NCI-H1694 (cell line): ENCODE results near the gene CCL17.
"Not testable (repeated sequence)": the region's sequence is repeated elsewhere in the genome, so short reads cannot be mapped to it uniquely, and the experiment has no call there.

ENCODE experiments used
- DNase-seq: peaks from one replicate; lab custom pipeline; 2025; lab: John Stamatoyannopoulos, UW

Gene CCL17

DNA sequence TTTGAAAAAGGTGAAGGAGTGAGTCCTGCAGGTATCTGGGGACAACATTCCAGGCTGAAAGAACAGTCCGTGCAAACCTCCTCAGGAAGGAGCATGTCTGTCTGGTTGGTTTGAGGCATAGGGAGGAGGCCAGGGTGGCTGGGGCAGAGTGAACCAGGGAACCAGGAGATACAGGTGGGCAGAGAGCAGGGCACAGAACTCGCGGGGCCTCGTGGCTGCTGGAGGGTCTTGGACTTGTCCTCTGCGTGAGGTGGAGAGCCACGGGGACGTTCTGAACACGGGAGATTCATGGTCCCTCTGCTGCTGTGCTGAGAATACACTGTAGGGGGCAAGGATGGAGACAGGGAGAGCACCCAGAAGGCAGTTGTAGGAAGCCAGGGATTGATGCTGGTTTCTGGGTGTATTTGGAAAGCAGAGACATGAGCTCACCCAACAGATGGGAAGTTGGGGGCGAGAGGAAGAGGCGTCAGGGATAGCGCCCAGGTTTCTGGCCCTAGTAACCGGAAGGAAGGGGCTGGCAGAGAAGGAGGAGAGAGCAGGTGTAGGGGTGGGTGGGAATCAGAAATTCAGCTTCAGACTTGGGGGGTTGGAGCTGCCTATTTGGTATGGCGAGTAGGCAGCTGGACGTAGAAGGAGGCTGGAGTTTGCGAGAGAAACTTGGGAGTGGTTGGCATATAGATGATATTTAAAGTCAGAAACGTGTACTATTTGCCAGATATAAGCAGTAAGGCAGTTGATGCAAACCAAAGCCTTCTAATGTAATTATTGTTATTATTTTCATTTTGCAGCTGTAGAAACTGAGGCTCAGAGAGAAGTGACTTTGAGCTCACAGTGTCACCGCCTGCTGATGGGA is at the start of gene CCL17:
Gene CCL17 (plus strand): TSS at position 803 of the 853 bp plus-strand sequence. CDS start 9,166 bp downstream, outside the sequence.
- no peak for DNase-seq

DNA sequence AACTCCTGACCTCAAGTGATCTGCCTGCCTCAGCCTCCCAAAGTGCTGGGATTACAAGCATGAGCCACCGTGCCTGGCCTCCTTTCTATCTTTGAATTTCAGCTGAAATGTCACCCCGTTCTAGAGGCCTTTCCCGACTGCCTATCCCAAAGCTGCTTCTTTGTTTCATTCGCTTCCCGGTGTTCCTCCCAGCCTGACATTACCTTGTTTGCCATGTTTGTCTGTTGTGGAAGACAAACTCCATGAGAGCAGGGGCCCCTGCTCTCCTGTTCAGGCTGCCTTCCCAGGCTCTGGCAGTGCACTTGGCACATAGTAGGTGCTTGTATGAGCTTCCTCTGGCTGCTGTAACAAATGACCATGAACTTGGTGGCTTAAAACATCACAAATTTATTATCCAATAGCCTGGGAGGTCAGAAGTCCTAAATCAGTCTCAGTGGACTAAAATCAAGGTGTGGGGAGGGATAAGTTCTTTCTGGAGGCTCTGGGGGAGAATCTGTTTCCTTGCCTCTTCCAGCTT is 48.6 kb upstream of the CCL17 start:
- DNase-seq: no peak

DNA sequence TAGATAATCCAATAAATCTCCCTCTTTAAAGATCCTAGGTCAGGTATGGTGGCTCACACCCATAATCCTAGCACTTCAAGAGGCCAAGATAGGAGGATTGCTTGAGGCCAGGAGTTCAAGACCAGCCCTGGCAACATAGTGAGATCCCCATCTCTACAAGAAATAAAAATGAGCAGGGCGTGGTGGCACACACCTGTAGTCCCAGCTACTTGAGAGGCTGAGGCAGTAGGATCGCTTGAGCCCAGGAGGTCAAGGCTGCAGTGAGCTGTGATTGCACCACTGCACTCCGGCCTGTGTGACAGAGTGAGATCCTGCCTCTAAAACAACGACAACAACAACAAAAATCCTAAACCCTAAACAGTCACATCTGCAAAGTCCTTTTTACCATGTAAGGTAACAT is 48.0 kb upstream of the CCL17 start:
- DNase-seq: no peak

DNA sequence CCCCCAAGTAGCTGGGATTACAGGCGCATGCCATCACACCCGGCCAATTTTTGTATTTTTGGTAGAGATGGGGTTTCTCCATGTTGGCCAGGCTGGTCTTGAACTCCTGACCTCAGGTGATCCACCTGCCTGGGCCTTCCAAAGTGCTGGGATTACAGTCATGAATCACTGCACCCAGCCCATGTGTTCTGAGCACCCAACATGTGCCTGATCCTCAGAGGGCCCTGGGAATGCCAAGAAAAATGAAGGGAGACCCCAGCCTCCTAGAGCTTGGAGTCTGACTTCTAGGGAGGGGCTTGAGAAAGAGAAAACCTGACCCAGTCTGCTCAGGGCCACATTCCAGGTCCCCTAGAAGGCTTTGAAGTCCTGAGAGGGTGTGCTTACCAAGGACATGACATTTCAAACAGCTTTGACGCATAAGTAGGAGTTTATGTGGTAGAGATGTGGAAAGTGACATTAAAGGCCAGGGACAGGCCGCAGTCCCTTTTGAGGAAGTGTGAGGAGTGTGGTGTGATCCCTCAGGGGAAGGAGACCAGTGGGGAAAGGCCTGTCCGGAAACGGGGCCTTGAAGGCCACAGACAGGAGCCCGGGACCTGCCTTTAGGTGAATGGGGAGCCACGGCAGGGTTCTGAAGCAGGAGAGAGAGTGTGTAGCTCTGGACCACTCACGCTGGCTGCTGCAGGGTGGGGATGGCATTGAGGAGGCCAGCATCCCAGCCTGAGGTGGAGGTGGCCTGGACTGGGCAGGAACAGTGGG is 47.1 kb upstream of the CCL17 start:
- DNase-seq: no peak

DNA sequence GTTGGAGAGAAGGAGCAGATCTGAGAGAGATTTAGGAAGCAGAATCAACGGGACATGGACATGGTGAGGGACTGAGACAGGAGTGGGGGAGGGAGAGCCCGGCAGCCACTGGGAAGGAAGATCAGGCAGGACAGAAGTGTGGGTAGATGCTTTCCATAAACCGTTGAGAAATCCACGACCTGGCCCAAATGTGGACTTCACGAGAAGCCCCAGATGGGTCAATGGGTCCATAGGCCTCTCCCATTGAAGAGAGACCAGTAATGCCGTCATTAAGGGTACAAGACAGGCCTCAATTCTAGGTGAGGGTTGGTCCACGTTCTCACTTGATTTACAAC is 46.5 kb upstream of the CCL17 start:
- DNase-seq: no peak

DNA sequence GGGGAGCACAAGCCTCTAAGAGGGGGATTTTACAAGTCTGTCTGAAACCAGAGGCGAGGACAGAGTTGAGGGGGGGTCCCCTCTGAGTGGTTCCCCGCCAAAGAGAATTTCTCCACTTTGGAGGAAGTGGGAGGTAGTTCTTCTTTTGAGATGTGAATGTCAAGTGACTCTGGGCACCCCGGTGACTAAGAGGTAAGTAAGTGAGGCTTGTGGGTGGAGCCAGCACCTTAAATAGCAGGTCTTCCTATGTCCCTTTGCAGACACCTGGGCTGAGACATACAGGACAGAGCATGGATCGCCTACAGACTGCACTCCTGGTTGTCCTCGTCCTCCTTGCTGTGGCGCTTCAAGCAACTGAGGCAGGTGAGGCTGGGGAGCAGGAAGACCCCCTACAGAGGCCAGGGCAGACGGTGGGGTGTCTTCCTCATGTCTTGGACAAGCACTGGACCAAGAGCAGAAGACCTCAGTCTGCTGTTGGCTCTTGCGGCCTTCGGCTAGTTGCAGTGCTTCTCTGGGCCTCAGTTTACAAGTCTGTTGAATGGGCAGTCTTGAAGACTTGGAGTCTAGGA is 46.0 kb upstream of the CCL17 start, which contains the start of gene CCL22:
Gene CCL22 (plus strand): TSS at position 257 of the 569 bp plus-strand sequence. CDS start 34 bp downstream, at position 291.
- DNase-seq: no peak

DNA sequence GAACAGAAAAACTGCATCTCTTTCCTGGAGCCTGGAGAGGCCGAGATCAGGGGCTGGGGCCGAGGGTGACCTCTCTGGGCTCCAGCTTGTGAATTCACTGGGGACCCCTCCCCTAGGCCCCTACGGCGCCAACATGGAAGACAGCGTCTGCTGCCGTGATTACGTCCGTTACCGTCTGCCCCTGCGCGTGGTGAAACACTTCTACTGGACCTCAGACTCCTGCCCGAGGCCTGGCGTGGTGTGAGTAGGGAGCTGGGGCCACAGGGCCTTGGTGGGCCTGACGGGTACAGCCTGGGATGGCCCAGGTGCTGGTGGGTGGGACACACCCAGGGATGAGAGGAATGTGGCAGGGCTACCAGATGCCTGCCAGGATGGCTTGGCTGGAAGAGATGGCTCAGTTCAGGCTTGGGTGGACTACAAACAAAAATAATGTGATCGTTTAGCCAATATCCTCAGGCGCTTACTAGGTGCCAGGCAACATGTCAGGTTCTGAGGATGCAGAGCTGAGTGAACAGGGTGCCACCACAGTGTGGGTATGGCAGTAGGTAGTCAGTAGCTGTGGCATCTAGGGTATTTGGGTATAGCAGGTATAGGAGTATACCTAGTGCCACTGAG is 44.1 kb upstream of the CCL17 start:
- DNase-seq: no peak

DNA sequence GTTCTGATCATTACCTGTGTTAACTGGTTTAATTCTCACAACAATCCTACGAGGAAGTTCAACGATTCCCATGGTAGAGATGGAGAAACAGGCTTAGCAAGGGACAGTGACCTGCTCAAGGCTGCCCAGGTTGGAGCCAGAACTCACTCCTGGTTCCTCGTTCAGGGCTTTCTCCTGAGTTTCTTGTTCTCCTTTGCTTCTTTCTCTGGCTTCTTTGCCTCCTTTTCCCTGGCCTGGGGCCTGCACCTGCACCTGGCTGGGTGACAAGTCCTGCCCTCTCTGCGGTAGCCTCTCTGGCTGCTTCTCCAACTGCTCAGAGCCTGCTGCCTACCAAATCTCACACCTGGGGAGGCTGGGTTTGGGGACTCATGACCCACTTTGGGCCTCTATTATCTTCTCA is 43.2 kb upstream of the CCL17 start:
- DNase-seq: no peak

DNA sequence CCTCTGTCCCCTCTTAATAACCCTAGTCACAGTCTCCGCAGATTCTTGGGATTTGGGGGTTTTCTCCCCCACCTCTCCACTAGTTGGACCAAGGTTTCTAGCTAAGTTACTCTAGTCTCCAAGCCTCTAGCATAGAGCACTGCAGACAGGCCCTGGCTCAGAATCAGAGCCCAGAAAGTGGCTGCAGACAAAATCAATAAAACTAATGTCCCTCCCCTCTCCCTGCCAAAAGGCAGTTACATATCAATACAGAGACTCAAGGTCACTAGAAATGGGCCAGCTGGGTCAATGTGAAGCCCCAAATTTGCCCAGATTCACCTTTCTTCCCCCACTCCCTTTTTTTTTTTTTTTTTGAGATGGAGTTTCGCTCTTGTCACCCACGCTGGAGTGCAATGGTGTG is 40.4 kb upstream of the CCL17 start:
- DNase-seq: no peak

DNA sequence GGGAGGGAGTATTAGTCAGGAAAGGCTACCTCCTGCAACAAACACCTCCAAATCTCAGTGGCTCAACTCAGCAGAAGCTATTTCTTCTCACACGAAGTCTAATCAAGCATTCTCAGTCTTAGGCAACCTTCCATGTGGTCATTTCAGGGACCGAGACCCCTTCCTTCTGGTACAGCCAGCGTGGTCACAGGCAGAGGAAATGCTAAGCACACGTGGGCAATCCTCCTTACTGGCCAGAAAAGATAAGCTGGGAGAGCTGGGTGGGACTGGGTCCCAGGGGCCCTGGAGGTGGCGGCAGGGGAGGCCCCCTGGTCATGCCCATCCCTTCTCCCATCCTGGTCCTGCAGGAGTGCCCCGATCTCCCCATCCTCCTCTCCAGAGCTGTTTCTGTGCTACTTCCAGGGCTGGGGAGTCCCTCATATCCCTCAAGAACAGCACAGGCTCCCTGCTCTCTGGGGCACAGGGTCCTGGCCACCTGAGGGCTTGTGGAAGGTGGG is 38.0 kb upstream of the CCL17 start:
- no peak for DNase-seq

DNA sequence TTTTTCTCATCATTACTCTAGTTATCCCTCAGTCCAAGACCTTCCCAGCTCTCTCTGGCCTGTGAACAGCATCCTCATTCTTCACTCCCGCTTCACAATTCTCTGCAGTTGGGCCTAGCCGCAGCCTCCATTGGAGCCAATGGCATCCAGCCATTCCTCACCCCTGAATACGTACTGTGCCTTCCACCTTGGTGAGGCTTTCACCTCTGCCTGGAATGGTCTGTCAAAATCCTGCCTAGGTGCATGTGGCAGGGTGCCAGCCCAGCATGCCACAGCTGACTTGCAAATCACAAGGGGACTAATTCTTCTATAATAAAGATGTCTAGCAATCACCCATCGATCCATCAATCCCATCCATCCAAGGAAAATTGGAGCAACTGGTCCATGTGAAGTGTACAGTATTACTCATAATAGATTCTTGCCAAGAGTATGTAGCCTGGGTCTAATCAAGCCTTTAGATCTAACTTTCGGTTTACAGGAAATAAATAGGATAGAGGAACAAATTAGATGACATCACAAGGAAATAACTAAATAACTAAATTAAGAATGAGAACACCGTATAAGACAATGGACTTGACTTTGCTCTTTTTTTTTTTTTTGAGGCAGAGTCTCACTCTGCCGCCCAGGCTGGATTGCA is 37.3 kb upstream of the CCL17 start:
- no peak for DNase-seq

DNA sequence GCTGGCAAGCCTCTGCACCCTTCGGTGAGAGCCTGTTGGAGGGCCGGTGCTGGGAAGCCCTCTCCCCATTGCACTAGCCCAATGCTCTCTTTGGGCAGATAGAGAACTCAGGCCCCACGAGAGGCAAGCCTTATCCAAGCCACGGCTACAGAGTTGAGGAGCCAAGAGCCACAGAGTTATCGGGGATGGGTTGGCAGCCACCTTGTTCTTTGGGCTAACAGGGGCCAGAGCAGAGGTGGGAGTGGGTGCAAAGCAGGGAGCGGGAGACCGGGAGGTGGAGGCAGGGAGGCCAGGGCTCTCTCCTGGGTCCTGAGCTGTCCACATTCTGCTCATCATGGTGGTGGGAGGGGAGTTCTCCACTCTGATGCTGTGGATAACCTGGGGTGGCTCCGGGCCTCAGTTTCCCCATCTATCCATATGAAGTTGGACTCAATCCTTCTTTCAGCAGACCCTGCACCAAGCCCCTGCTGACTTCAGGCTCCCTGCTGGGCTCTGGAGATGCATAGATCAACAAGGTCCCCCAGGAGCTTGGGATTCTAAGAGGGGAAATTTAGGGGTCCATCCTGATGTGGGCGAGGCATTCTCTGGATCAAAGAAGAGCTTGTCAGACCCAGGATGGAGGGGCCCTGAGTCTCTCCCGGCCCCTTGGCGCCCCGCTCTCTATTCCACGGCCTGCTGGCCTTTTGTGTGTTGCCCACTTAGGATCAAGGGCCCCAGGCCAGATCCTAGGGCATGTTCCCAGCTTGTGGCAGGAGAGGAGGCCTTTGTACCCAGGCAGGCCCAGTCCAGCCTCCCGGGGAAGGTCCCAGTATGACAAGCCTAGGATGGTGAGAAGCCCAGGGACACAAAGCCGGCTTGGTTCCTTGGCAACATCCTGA is 32.8 kb upstream of the CCL17 start:
- no peak for DNase-seq

DNA sequence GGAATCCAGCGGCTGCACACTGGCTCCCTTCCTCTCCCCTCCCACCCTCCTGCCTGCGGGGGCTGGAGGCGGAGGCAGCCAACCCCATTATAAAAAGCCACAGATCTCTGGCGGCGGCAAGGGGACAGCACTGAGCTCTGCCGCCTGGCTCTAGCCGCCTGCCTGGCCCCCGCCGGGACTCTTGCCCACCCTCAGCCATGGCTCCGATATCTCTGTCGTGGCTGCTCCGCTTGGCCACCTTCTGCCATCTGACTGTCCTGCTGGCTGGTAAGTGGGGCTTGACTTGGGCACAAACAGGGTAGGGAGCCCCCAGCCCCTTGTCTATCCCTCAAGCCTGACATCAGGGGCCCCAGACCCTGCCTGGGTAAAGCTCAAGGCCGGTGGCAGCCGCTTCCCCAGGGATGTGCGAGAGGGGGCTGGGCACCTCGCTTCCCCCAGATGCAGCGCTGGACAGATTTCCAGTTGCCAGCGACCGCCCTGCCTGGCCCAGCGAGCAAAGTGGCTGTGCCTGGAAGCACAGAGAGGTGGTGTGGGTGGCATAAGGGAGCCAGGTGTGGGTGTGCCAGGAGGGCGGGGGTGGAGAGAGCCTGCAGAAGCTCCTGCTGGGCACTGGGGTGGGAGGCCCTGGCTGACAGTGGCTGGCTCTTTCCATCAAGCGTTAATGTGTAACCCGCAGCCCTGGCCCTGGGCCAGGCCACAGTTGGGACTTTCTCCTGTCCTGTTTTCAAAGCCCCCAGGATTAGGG is 32.0 kb upstream of the CCL17 start, which contains the start of gene CX3CL1:
Gene CX3CL1 (plus strand): TSS at position 119 of the 745 bp plus-strand sequence. CDS start 79 bp downstream, at position 198.
- DNase-seq: no peak

DNA sequence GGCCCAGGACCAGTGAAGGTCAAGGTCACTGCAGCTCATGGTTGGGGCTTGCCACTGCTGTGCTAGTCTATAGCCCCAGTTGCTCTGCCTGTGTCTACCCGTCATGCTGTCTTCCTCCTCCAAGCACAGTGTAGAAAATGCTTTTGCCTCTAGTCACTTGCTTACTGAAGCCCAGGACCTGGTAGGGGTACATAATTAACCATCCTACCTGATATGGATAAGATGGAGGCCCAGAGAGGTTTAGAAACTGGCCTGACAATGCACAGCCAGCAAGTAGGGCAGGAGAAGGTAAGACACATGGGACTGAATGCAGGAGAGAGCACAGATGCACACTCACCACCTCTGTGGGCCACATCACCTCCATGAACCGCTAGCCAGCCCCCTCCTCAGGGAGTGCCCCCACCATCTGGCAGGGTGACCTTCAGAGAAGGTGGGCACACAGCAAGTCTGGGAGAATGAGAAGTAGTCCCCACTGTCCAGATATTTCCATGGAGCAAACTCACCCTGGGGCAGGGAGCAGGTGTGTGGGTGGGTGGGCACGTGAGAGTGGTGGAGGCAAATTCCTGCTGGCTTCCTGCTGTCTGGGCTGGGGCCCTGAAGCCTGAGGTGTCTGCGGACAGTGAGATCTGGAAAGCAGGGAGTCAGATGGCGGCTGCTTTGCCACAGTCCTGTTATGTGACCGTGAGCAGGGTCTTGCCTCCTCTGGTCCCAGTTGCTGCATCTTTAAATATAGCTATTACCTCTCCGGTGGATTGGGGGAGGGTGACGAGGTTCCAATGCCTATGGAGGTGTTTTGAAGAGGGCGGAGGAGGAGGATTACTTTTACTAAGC is 31.2 kb upstream of the CCL17 start:
- no peak for DNase-seq

DNA sequence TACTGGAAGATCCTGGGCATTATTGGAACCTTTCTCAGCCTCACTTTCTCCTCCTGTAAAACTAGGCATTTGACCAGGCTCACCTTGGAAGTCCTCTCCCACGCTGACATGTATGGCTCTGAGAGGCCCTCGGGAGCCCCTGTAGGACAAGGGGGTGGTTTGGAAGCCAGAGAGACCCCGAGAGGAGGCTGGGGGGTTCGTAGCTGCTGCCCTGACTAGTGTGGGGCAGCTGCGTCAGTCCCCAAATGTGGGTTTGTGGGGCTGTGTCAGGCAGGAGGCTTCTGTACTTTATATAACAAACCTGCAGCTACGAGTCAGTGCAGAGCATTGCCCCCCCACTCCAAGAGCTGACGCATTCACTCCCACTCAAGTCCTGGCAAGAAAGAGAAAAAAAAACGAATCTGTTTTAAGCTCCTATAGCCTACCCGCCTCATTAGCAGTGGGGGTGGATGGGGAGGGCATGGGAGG is 30.5 kb upstream of the CCL17 start:
- DNase-seq: no peak

DNA sequence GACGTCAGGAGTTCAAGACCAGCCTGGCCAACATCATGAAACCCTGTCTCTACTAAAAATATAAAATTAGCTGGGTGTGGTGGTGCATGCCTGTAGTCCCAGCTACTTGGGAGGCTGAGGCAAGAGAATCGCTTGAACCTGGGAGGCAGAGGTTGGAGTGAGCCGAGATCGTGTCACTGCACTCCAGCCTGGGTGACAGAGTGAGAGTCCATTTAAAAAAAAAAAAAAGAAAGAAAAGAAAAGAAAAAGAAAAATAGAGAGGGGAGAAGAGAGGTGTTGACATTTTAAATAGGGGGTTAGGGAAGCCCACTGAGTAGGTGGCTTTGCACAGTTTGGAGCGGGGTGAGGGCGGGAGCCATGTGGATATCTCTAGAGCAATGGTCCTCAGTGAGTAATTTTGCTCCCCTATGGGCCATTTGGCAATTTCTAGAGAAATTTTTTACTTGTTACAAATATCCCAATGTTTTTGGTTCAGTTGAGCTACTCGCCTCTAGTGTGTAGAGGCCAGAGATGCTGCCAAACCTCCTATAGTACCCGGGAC is 29.6 kb upstream of the CCL17 start:
- not testable (repeated sequence) for DNase-seq

DNA sequence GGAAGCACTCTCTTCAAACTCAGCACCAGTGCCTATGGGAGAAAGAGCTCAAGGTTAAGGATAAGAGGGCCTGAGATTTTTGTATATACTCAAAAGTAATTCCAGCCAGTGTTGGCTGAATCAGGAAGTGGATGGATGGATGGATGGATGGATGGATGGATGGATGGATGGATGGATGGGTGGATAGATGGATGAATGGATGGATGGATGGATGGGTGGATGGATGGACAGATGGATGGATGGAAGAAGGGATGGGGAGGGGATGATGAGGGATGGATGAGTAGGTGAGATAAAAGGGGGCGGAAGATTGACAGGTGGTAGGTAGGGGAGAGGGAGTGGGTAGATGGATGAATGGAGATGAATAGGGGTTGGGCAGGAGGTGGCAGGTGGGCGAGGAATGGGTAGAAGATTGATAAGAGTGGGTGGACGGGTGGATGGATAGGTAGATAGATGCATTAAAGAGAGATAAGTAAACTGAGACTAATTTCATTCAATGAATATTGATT is 28.2 kb upstream of the CCL17 start:
- no peak for DNase-seq
